DOHH2 (cell line): ENCODE results near the gene MEX3D.

Experiments
- H3F3A ChIP-seq: fragments of 200-600 bp; sonication (generic), shearing (Covaris generic); 2 replicates; pipeline ENCODE4 v1.6.0; 2016; ENCODE audit warnings: antibody characterized with exemption, mild to moderate bottlenecking; ENCODE audit not compliant: control insufficient read depth, insufficient read depth
- H3K27ac ChIP-seq: fragments of 200-600 bp; sonication (generic); 2 replicates; pipeline ENCODE4 v1.5.1; 2014; ENCODE audit warnings: low read depth, mild to moderate bottlenecking, low read length, moderate library complexity
- H3K27me3 ChIP-seq: fragments of 200-600 bp; sonication (generic); 2 replicates; pipeline ENCODE4 v1.6.1; 2014; ENCODE audit warnings: mild to moderate bottlenecking, low read length, mixed read lengths; ENCODE audit not compliant: control insufficient read depth
- H3K36me3 ChIP-seq: fragments of 200-600 bp; sonication (generic); 2 replicates; pipeline ENCODE4 v1.6.1; 2014; ENCODE audit warnings: mild to moderate bottlenecking, low read length, moderate library complexity, mixed read lengths; ENCODE audit not compliant: control insufficient read depth
- H3K4me1 ChIP-seq: fragments of 200-600 bp; sonication (generic); 2 replicates; pipeline ENCODE4 v1.6.1; 2014; ENCODE audit warnings: mild to moderate bottlenecking, low read length, mixed read lengths; ENCODE audit not compliant: control insufficient read depth
- H3K4me2 ChIP-seq: fragments of 200-600 bp; sonication (generic); 2 replicates; pipeline ENCODE4 v1.6.0; 2014; ENCODE audit warnings: mild to moderate bottlenecking, low read length, moderate library complexity
- H3K4me3 ChIP-seq: fragments of 200-600 bp; sonication (generic); 2 replicates; pipeline ENCODE4 v1.5.1; 2014; ENCODE audit warnings: mild to moderate bottlenecking, low read length, mixed read lengths
- H3K79me2 ChIP-seq: fragments of 200-600 bp; sonication (generic); 2 replicates; pipeline ENCODE4 v1.6.1; 2014; ENCODE audit warnings: mild to moderate bottlenecking, low read length, mixed read lengths; ENCODE audit not compliant: control insufficient read depth
- H3K9me2 ChIP-seq: fragments of 200-600 bp; sonication (generic); replicated peaks from 2 replicates; pipeline ENCODE4 v1.6.1; 2014; ENCODE audit warnings: mild to moderate bottlenecking, low read length, mixed read lengths; ENCODE audit not compliant: control insufficient read depth
- H3K9me3 ChIP-seq: fragments of 200-600 bp; sonication (generic); 2 replicates; pipeline ENCODE4 v1.6.1; 2014; ENCODE audit warnings: antibody characterized with exemption, low read length, mixed read lengths; ENCODE audit not compliant: control insufficient read depth, insufficient read depth
- H4K20me1 ChIP-seq: fragments of 200-600 bp; sonication (generic); 2 replicates; pipeline ENCODE4 v1.6.0; 2014; ENCODE audit warnings: low read depth, mild to moderate bottlenecking, antibody characterized with exemption, low read length, moderate library complexity; ENCODE audit not compliant: control insufficient read depth, insufficient read depth
- EZH2phosphoT487 ChIP-seq: fragments of 200-600 bp; sonication (generic); IDR thresholded peaks from 2 replicates; pipeline ENCODE4 v1.6.1; 2017; ENCODE audit warnings: borderline replicate concordance, mild to moderate bottlenecking, antibody characterized with exemption, low read length, moderate library complexity, mixed read lengths
- TF ChIP-seq, protein P1 (sequence below): fragments of 200-600 bp; sonication (generic); IDR thresholded peaks from one replicate; pipeline ENCODE4 v1.5.1; 2014; ENCODE audit warnings: antibody characterized with exemption, mild to moderate bottlenecking, low read depth, low read length; ENCODE audit not compliant: poor library complexity, severe bottlenecking

Gene MEX3D

DNA sequence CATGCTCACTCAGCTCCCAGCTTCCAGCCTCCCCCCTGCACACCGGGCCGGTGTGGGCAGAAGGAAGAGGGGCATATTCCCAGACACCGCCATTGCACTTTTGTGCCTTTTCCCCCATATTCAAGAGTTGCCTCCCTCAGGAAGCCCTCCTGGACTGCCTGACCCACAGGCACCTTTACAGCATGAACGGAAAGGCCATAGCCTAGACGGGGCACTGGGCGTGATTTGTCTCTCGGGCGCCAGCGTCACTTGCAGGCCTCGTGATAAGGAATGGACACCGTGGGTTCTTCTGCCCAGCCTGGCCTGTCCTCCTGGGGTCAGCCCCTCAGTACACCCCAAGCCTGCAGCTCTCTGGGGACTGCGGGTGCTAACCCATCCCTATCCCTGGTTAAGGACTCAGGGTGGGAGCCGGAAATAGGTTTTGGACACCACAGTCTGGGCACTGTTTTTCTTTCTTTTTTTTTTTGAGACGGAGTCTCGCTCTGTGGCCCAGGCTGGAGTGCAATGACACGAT, 38.1 kb upstream of the MEX3D start:
- peak overlapping the region; percentile 99 for H3K4me2 ChIP-seq
- peaks cover 47% of the 10 kb centered on the region for H3K36me3 ChIP-seq
- no peak for TF ChIP-seq EZH2phosphoT487
- TF ChIP-seq, protein P1, sequence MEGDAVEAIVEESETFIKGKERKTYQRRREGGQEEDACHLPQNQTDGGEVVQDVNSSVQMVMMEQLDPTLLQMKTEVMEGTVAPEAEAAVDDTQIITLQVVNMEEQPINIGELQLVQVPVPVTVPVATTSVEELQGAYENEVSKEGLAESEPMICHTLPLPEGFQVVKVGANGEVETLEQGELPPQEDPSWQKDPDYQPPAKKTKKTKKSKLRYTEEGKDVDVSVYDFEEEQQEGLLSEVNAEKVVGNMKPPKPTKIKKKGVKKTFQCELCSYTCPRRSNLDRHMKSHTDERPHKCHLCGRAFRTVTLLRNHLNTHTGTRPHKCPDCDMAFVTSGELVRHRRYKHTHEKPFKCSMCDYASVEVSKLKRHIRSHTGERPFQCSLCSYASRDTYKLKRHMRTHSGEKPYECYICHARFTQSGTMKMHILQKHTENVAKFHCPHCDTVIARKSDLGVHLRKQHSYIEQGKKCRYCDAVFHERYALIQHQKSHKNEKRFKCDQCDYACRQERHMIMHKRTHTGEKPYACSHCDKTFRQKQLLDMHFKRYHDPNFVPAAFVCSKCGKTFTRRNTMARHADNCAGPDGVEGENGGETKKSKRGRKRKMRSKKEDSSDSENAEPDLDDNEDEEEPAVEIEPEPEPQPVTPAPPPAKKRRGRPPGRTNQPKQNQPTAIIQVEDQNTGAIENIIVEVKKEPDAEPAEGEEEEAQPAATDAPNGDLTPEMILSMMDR, result peak; percentile 6
- H3K9me2 ChIP-seq, result no peaks in the 10 kb centered on the region
- no peaks in the 10 kb centered on the region for H3K27me3 ChIP-seq
- H3K79me2 ChIP-seq, result peaks cover 41% of the 10 kb centered on the region
- H4K20me1 ChIP-seq, result 0 out of 2 replicates have a peak, but pooled peaks cover 3% of the 10 kb centered on the region
- H3F3A ChIP-seq, result peaks cover 44% of the 10 kb centered on the region
- H3K4me1 ChIP-seq, result peaks cover 74% of the 10 kb centered on the region
- peak overlapping the region; percentile 98 for H3K4me3 ChIP-seq
- peak overlapping the region; percentile 88 for H3K27ac ChIP-seq
- no peaks in the 10 kb centered on the region for H3K9me3 ChIP-seq

DNA sequence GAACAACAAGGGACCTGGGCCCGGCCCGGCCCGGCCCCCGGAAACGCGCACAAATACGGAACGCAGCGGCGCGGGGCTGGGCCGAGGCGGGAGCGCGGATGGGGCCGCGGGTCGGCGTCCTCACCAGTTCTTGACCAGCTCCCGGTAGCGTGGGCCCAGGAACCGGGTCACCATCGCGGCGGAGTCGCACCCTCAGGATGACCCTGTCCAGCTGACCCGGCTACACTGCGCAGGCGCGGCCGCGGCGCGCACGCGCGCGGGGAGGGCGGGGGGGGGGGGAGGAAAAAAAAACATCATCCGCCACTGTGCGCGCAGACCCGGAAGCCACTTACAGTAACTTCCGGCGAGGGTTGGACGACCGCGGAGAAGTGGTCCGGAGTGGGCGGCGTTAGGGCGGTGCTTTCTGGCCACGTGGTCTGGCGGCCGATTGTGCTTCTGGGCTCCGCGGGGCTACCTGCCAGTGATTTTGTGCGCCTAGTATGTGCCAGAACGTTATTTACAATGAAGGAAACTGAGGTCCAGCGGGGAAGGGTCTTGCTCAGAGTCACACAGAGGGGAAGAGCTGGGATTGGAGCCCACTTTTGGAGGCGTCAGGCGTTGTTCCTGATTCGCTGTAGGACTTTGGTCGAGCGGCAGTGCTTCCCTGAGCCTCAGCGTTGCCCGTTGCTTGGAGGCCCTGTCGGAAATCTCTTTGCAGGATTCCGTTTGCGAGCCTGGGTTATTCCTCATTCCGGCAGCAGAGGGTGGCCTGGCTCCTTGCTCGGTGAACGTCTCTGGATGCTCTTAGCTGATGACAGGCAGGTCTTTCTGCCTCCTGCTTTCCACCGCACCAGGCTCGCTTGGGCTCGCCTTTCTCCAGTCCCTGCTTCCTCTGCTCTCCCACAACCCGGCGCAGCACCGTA, 37.4 kb upstream of the MEX3D start, which contains the start of gene UQCR11:
Gene UQCR11, minus strand, starts transcription at position 227 of the 902 bp plus-strand sequence. Its CDS starts 53 bp downstream, at position 174.
- peaks cover 67% of the 10 kb centered on the region for H3K4me1 ChIP-seq

DNA sequence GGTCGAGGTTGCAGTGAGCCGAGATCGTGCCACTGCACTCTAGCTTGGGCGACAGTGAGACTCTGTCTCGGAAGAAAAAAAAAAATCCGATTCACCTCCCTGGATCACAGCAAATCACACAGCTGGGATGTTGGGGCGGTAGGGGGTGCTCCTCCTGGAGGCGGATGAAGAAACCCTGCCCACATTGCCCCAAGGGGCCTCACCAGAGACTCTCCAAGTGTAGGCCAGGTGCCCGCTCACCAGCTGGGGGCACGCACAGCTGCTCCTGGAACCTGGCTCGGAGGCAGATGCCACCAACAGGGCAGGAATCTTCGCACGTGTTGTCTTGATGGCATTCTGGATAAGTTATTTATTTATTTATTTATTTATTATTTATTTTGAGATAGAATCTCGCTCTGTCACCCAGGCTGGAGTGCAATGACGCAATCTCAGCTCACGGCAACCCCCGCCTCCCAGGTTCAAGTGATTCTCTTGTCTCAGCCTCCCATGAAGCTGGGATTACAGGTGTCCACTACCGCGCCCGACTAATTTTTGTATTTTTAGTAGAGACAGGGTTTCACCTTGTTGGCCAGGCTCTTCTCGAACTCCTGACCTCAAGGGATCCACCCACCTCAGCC, 34.1 kb upstream of the MEX3D start:
- Histone ChIP-seq H3K4me1 (peaks cover 56% of the 10 kb centered on the region), H3K9me3 (no peaks in the 10 kb centered on the region), H3K79me2 (peaks cover 72% of the 10 kb centered on the region)

More for the DNA sequence above, 37.4 kb upstream of the MEX3D start, which contains the start of gene UQCR11:
- peaks cover 40% of the 10 kb centered on the region for H3F3A ChIP-seq
- H3K9me3 ChIP-seq, result no peaks in the 10 kb centered on the region
- H3K4me2 ChIP-seq, result peak within 1 kb of the TSS; percentile 99
- peaks cover 42% of the 10 kb centered on the region for H3K36me3 ChIP-seq
- 0 out of 2 replicates have a peak, but pooled peaks cover 3% of the 10 kb centered on the region for H4K20me1 ChIP-seq
- peaks cover 48% of the 10 kb centered on the region for H3K79me2 ChIP-seq
- H3K9me2 ChIP-seq, result no peaks in the 10 kb centered on the region
- peak within 1 kb of the TSS; percentile 88 for H3K27ac ChIP-seq
- no peak for TF ChIP-seq EZH2phosphoT487
- TF ChIP-seq, protein P1, result peak; percentile 62
- peak within 1 kb of the TSS; percentile 98 for H3K4me3 ChIP-seq
- no peaks in the 10 kb centered on the region for H3K27me3 ChIP-seq

More for the DNA sequence above, 34.1 kb upstream of the MEX3D start:
- Histone ChIP-seq H4K20me1 (0 out of 2 replicates have a peak, but pooled peaks cover 3% of the 10 kb centered on the region), H3K4me3 (no peak overlapping the region), H3K27me3 (no peaks in the 10 kb centered on the region), H3K9me2 (no peaks in the 10 kb centered on the region), H3F3A (peaks cover 20% of the 10 kb centered on the region), H3K27ac (no peak overlapping the region), H3K36me3 (peaks cover 54% of the 10 kb centered on the region), H3K4me2 (no peak overlapping the region)
- TF ChIP-seq EZH2phosphoT487, result no peak
- TF ChIP-seq, protein P1, result peak; percentile 43
